HG02588 (cell line): ENCODE measurements around the gene RBPJ.

ENCODE experiments used
- ATAC-seq: cut with Tn5 transposase; IDR thresholded peaks from one replicate; pipeline ENCODE4 v1.9.1; 2021; ENCODE audit warnings: mild to moderate bottlenecking, moderate library complexity; ENCODE audit not compliant: unreplicated experiment

RBPJ gene

GRCh38 chr4:26482508-26483462, 162.0 kb downstream of the RBPJ start:
- ATAC-seq = no peak

GRCh38 chr4:26484032-26484515, 163.3 kb downstream of the RBPJ start:
- ATAC-seq = no peak

- ATAC-seq = no peak
These were observed 163.7 kb downstream of the RBPJ start for GRCh38 chr4:26484516-26484915.
